Psoas muscle (tissue), 8 donors: ENCODE data around the gene TRIM38. TPM values are rescaled to one million over a fixed set of nuclear protein-coding genes. Genes with fewer than 3 reads are reported as not detected.
"Not testable (repeated sequence)": the region's sequence is repeated elsewhere in the genome, so short reads cannot be mapped to it uniquely, and the experiment has no call there.

Experiments used
- ATAC-seq, 4 donors: fragments of 200-7000 bp; cut with Tn5 transposase; one replicate each; pipeline ENCODE4 v1.9.1; 2020; ENCODE audit warnings: moderate library complexity in 3 of 4, mild to moderate bottlenecking in 2 of 4
- DNase-seq, 2 donors: peaks; one replicate each; pipeline ENCODE4 v3.0.0-alpha.2; 2020
- H3K27ac ChIP-seq: fragments of 200-600 bp; one replicate; pipeline ENCODE4 v1.8.0; 2022
- H3K27me3 ChIP-seq, 3 donors: fragments of 200-600 bp in 1 of 3; one replicate each; pipeline versions ENCODE4 v1.6.1 to v1.8.0; 2013 to 2022; ENCODE audit warnings: low read length in 2 of 3, mild to moderate bottlenecking in 2 of 3, moderate library complexity in 1 of 3; ENCODE audit not compliant: insufficient read depth in 3 of 3
- H3K36me3 ChIP-seq, 2 donors: fragments of 200-600 bp in 1 of 2; one replicate each; pipeline versions ENCODE4 v1.6.1 to v1.8.0; 2013 to 2022; ENCODE audit warnings: low read depth in 1 of 2, mild to moderate bottlenecking in 1 of 2, moderate library complexity in 1 of 2; ENCODE audit not compliant: insufficient read depth in 1 of 2
- H3K4me1 ChIP-seq: fragments of 200-600 bp; one replicate; pipeline ENCODE4 v1.8.0; 2022
- H3K4me3 ChIP-seq: fragments of 200-600 bp; one replicate; pipeline ENCODE4 v1.8.0; 2022; ENCODE audit warnings: mild to moderate bottlenecking
- H3K9me3 ChIP-seq: fragments of 200-600 bp; one replicate; pipeline ENCODE4 v1.8.0; 2022
- WGBS, 3 donors: extraction: QIAGEN DNeasy Blood & Tissue Kit; methylation state at CpG; one replicate each; pipeline versions ENCODE4 v1.1.6 to v1.1.7; 2013; 5-methylcytosine and 5-hydroxymethylcytosine counted together
- intact Hi-C, 2 donors: fragments of 100-400 bp; cut with DNase I; formaldehyde crosslinking; loops; one replicate each; pipeline versions ENCODE4 v1.11.0 to v1.14.2; 2022
- polyA plus RNA-seq, 3 donors: library from polyadenylated mRNA; stranded (reverse); fragments of 200-250 nt; gene quantifications; one replicate each; pipeline ENCODE4 v1.2.3, GENCODE V29; 2013
- total RNA-seq, 4 donors: library from RNA; stranded (reverse); fragmentation: NEBNext Ultra II Directional in 2 of 4; extraction: Animal tissue kit (Norgen Biotek cat#: 25700) in 2 of 4; gene quantifications; one replicate each; pipeline versions ENCODE4 v1.2.1 to v1.2.4, GENCODE V29; 2021 to 2023
- TF ChIP-seq, protein P1 (sequence below): fragments of 200-600 bp; IDR thresholded peaks from one replicate; pipeline ENCODE4 v1.8.0; 2022; ENCODE audit warnings: antibody characterized with exemption
- donor health status: healthy with polysubstance abuse.
- donor health status: DM: no; HTN: no; CAD: no; lungs with moderate emphysema.
- donor health status: Bipolar disorder and iron deficiency.
- donor health status: healthy.
- donor health status: DM: yes; HTN: yes; CAD: no.
- donor health status: DM: no; HTN: no; CAD: no.
- donor health status: DM: no; HTN: no; CAD: no.
- donor health status: DM: yes; HTN: yes; CAD: no.

Gene TRIM38
- total and polyA plus RNA-seq, 7 donors: 1.4 to 7.3 (median 4.7) TPM

DNA sequence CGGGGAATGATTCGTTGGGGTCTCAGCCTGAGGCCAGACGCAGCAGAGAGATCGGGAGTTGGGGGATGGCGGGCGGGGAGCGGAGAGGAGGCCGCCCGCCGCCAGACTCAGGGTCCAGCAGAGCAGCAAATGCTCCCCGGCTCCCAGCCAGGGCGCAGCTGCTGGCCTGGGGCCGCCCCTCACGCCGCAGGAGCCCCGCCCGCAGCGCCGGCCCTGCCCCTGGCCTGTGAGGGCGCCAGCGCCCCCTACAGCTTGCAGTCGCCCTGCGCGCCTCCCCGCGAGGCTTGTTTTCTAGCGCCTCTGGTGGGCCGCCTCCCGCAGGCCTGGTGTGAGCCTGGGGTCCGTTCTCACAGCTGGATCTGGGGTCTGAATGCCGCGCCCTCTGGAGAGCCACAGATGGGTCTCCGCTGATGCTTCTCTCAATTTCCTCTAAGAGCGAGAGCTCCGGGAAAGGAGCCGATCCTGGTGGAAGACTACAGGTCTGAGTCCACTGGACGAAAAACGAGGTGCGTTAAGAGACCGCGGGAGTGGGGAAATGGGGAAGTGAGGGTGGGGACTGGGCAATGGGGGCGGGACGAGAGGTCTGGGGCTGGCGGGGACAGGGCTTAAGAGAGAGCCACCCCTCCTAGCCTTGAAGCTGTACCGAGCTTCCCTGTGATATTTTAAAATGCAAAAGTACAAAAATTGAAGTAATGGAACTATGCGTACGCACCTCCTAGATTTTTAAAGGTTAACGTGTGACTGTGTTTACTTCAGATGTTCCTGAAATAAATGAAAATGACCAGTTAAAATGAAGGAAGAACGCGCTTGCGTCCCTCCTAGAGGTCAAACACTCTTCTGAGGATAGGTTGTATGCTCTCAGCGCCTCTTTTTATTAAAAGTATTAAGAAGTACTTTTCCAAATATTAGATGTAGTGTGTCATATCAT is 30.1 kb downstream of the TRIM38 start:
- intact Hi-C loops: no loop called here
- H3K27ac ChIP-seq: peak overlapping the region; percentile 82
- no peaks in the 10 kb centered on the region for H3K9me3 ChIP-seq
- H3K4me3 ChIP-seq: peak overlapping the region; percentile 64
- 2 to 3% (median 2%) methylated on average over 42 to 52 of the region's 52 CpGs for WGBS, 3 donors
- peaks cover 0 to 3% of the 10 kb centered on the region in 2 donors for H3K36me3 ChIP-seq
- H3K4me1 ChIP-seq: peaks cover 7% of the 10 kb centered on the region
- DNase-seq (peak; percentile 96 to 97), ATAC-seq (peak; percentile 96 to 99 (median 98))
- TF ChIP-seq, protein P1, sequence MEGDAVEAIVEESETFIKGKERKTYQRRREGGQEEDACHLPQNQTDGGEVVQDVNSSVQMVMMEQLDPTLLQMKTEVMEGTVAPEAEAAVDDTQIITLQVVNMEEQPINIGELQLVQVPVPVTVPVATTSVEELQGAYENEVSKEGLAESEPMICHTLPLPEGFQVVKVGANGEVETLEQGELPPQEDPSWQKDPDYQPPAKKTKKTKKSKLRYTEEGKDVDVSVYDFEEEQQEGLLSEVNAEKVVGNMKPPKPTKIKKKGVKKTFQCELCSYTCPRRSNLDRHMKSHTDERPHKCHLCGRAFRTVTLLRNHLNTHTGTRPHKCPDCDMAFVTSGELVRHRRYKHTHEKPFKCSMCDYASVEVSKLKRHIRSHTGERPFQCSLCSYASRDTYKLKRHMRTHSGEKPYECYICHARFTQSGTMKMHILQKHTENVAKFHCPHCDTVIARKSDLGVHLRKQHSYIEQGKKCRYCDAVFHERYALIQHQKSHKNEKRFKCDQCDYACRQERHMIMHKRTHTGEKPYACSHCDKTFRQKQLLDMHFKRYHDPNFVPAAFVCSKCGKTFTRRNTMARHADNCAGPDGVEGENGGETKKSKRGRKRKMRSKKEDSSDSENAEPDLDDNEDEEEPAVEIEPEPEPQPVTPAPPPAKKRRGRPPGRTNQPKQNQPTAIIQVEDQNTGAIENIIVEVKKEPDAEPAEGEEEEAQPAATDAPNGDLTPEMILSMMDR: peak; percentile 99
- no peaks in the 10 kb centered on the region for H3K27me3 ChIP-seq

DNA sequence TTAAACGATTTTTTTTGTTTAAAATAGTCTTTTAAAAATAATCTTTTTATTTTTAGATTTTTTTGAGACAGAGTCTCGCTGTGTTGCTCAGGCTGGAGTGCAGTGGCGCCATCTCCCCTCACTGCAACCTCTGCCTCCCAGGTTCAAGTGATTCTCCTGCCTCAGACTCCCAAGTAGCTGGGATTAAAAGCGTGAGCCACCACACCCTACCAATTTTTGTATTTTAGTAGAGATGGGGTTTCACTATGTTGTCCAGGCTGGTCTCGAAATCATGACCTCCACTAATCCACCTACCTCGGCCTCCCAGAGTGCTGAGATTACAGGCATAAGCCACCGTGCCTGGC is 30.7 kb downstream of the TRIM38 start:
- peak overlapping the region; percentile 64 for H3K4me3 ChIP-seq
- whole genome bisulfite sequencing, 3 donors: 60 to 70% (median 64%) methylated on average over 7 of the region's 7 CpGs

GRCh38 chr6:25995507-25995906 is 32.9 kb downstream of the TRIM38 start:
- TF ChIP-seq, protein P1: no peak

More for the DNA sequence above, 30.7 kb downstream of the TRIM38 start:
- H3K36me3 ChIP-seq, ATAC-seq, H3K4me1 ChIP-seq, DNase-seq, H3K27me3 ChIP-seq, H3K9me3 ChIP-seq, intact Hi-C loops: not testable (repeated sequence)
- peak overlapping the region; percentile 82 for H3K27ac ChIP-seq

GRCh38 chr6:25997921-25998320 is 35.3 kb downstream of the TRIM38 start:
- DNase-seq (no peak), ATAC-seq (no peak)
- H3K4me3 ChIP-seq: no peak overlapping the region
- peaks cover 7% of the 10 kb centered on the region for H3K4me1 ChIP-seq
- H3K27me3 ChIP-seq: no peaks in the 10 kb centered on the region
- peaks cover 4 to 17% of the 10 kb centered on the region in 2 donors for H3K36me3 ChIP-seq
- intact Hi-C loops: no loop called here
- no peak overlapping the region for H3K27ac ChIP-seq
- no peaks in the 10 kb centered on the region for H3K9me3 ChIP-seq
- TF ChIP-seq, protein P1: no peak
- WGBS, 3 donors: 94 to 98% (median 96%) methylated on average over 3 of the region's 3 CpGs

More at GRCh38 chr6:25995507-25995906, 32.9 kb downstream of the TRIM38 start:
- WGBS, 3 donors: 95 to 100% (median 98%) methylated on average over 1 of the region's 1 CpG
- Histone ChIP-seq H3K27ac (no peak overlapping the region), H3K4me1 (peaks cover 7% of the 10 kb centered on the region), H3K36me3 (peaks cover 4 to 17% of the 10 kb centered on the region in 2 donors), H3K9me3 (no peaks in the 10 kb centered on the region), H3K27me3 (no peaks in the 10 kb centered on the region), H3K4me3 (no peak overlapping the region)
- no peak for DNase-seq
- ATAC-seq: no peak
- intact Hi-C loops: no loop called here

GRCh38 chr6:25998379-25998778 is 35.8 kb downstream of the TRIM38 start:
- intact Hi-C loops: no loop called here
- ATAC-seq: no peak

GRCh38 chr6:25999225-25999624 is 36.6 kb downstream of the TRIM38 start:
- intact Hi-C loops, ATAC-seq: not testable (repeated sequence)

More at GRCh38 chr6:25998379-25998778, 35.8 kb downstream of the TRIM38 start:
- H3K27me3 ChIP-seq: no peaks in the 10 kb centered on the region
- H3K9me3 ChIP-seq: no peaks in the 10 kb centered on the region
- no peak for DNase-seq
- peaks cover 6% of the 10 kb centered on the region for H3K4me1 ChIP-seq
- no peak overlapping the region for H3K4me3 ChIP-seq
- peaks cover 4 to 17% of the 10 kb centered on the region in 2 donors for H3K36me3 ChIP-seq
- TF ChIP-seq, protein P1: no peak
- H3K27ac ChIP-seq: no peak overlapping the region

More at GRCh38 chr6:25999225-25999624, 36.6 kb downstream of the TRIM38 start:
- H3K4me1 ChIP-seq, H3K9me3 ChIP-seq, DNase-seq, H3K27ac ChIP-seq, H3K4me3 ChIP-seq, H3K27me3 ChIP-seq: not testable (repeated sequence)
- 37 to 56% (median 50%) methylated on average over 1 to 2 of the region's 2 CpGs for WGBS, 3 donors
- peaks cover 4 to 17% of the 10 kb centered on the region in 2 donors for H3K36me3 ChIP-seq
